DMS114 treated with DMSO at 0.1 percent for 48 hours (cell line): ENCODE data around the gene SKA2.
"Not testable (repeated sequence)": the region's sequence is repeated elsewhere in the genome, so short reads cannot be mapped to it uniquely, and the experiment has no call there.

Source experiments
- DNase-seq: peaks from one replicate; lab custom pipeline; 2025; ENCODE audit not compliant: unreplicated experiment; lab: John Stamatoyannopoulos, UW

Gene SKA2

DNA sequence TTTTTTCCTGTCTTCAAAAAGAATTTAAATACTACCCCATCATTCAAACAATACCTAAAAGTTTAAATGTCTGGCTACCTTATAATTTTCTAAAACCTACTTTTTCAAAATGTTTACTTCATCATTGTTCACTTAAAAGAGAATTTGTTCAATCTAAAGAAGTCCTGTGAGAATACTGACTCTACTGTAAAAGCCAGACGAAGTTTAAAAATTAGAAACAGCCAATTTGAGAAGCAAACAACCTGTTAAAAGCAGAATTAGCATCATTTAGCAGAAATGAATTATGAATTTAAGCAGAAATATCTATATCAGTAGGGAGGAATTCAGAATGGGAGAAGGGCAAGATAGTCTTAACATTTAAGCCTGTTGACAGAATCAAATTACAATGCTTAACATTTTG lies 2.1 kb downstream of the SKA2 start:
- DNase-seq: no peak

GRCh38 chr17:59151591-59151990 lies 3.4 kb downstream of the SKA2 start:
- no peak for DNase-seq

- DNase-seq: no peak
Measured at GRCh38 chr17:59151006-59151405, 4.0 kb downstream of the SKA2 start.

DNA sequence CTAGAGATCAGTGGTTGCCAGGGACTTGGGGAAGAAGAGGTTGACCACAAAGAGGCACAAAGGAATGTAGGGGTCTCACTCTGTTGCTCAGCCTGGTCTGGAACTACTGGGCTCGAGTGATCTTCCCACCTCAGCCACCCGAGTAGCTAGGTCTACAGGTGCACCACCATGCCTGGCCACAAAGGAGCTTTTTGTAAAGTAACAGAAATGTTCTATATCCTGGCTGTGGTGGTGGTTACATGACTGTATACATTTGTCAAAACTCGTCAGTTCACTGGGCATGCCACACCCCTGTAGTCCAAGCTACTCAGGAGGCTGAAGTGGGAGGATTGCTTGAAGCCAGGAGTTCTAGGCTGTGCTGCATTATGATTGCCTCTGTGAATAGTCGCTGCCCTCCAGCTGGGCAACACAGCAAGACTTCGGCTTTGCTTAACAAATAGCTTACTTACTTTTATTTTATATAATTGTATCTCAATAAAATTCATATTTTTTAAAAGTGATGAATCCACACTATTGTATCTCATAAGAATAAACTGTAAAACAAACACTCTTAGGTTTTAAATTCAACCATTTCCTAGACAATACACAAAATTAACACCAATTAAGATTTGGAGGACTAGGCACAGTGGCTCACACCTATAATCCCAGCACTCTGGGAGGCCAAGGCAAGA lies 5.0 kb downstream of the SKA2 start:
- no peak for DNase-seq

DNA sequence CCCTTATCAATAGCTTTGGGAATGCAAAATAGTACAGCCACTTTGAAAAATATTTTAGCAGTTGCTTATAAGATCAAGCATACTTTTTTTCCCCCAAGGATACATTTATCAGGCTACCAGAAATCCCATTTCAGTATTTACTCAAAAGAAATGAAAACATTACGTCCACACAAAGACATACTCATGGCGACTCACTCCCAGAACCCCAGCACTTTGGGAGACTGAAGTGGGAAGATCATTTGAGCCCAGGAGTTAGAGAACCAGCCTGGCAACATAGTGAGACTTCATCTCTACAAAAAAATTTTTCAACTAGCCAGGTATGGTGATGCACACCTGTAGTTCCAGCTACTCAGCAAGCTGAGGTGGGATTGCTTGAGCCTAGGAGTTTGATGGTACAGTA lies 5.9 kb downstream of the SKA2 start:
- DNase-seq: no peak

GRCh38 chr17:59145571-59146096 lies 9.4 kb downstream of the SKA2 start:
- DNase-seq: no peak

GRCh38 chr17:59141860-59142259 lies 13.1 kb downstream of the SKA2 start:
- no peak for DNase-seq

- DNase-seq: no peak
Measured at GRCh38 chr17:59139939-59140338, 15.0 kb downstream of the SKA2 start.

- not testable (repeated sequence) for DNase-seq
Measured at GRCh38 chr17:59138339-59138738, 16.6 kb downstream of the SKA2 start.

- no peak for DNase-seq
Measured at GRCh38 chr17:59131131-59131530, 23.9 kb downstream of the SKA2 start.

- no peak for DNase-seq
Measured at GRCh38 chr17:59129814-59130213, 25.2 kb downstream of the SKA2 start.

DNA sequence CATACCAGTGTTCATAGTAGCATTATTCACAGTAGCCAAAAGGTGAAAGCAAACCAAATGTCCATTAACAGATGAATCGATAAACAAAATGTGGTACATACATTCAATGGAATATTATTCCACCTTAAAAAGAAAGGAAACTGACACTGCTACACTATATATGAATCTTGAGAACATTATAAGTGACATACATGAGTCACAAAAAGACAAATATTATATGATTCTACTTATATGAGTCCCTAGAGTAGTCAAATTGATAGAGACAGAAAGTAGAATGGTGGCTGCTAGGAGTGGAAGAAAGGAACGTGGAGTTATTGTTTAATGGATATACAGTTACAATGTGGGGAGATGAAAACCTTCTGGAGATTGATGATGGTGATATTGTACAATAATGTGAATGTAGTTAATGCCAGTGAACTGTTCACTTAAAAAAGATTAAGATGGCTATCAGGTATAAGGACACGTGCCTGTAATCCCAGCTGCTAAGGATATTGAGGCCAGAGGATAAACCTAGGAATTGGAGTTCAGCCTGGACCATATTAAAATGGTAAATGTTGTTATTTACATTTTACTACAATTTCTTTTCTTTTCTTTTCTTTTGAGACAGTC lies 28.1 kb downstream of the SKA2 start:
- DNase-seq: no peak

DNA sequence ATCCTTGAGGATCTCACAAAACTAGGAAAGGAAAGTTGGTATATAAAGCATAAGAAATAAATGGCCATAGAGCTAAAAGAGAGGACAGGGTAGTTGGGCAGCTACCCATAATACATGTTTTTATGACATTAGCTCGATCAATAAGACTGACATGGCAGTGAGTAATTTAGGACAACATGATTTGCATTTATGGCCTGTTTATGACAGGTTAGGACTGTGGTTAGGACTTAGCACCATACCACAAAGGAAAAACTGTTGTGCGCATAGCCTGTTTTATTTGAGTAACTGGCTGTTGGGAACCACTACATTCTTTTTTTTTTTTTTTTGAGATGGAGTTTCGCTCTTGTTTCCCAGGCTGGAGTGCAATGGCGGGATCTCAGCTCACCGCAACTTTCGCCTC lies 30.3 kb downstream of the SKA2 start:
- DNase-seq: no peak

- DNase-seq: no peak
Measured at GRCh38 chr17:59121901-59122480, 33.0 kb downstream of the SKA2 start.

DNA sequence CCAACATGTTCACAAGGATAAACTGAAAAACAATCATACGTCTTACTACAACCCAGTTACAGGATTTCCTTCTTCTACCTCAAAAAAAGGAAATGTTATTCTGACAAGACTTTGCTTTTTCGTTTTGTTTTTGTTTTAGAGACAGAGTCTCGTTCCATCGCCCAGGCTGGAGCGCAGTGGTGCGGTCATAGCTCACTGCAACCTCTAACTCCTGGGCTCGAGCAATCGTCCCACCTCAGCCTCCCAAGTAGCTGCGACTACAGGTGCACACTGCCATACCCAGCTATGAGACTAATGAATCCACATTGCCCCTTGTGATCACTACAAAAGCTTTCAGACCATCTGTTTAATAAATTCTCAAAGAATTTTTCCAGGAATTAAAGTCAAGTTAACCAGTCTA lies 39.5 kb downstream of the SKA2 start:
- DNase-seq: no peak

GRCh38 chr17:59111539-59111938 lies 43.4 kb downstream of the SKA2 start:
- no peak for DNase-seq

- no peak for DNase-seq
Measured at GRCh38 chr17:59110973-59111372, 44.0 kb downstream of the SKA2 start.

GRCh38 chr17:59108400-59109102 lies 46.4 kb downstream of the SKA2 start:
- no peak for DNase-seq

- DNase-seq: no peak
Measured at GRCh38 chr17:59107306-59107670, 47.7 kb downstream of the SKA2 start.

DNA sequence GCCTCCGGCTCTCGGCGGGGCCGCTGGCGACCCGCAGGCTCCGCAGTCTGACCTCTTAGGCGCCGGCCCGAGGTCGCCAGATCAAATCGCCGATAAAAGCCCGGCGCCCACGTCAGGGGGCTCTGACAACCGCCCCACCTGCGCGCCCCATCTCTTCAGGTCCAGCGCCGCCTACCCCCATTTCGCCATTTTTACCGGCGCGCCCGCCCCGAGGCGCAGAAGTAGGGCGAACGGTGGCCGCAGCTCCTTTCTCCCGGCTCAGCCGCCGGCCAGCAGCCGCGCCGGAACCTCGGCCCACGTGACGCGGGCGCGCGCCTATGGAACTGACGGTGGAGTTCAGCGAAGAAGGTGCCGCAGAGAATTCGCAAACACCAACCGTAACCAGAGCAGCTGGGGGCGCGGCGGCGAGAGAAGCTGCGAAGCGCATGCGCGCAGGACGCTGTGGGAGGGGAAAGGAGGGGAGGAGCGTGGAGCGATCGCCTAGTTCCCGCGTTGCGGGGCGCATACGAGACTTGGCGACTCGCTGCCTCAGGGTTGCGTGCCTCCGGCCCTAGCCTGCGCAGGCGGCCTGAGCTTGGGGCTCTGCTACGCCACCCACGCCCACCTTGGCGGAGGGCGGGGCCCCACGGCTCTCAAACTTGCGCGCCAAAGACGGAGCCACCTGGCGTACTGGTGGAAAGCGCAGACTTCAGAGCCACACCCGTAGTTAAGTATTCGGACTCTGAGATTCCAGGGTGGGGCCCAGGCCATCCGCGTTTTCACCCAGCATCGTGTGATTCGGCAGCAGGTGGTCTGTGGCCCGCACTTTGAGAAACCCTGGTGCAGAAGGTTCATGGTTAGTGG lies 48.3 kb downstream of the SKA2 start, which contains the start of gene TRIM37:
Gene TRIM37 (minus strand): TSS at position 418 of the 843 bp plus-strand sequence. CDS start 419 bp downstream, outside the sequence.
- DNase-seq: peak; percentile 97
